BJ (cell line): ENCODE results near the gene RTBDN. TPM values are rescaled to one million over a fixed set of nuclear protein-coding genes. Genes with fewer than 3 reads are reported as not detected.
A peak's percentile ranks its signal among the peaks of the same experiment; 100 is the strongest.

Source experiments
- CTCF ChIA-PET: fragments of 350-600 bp; formaldehyde crosslinking; extraction: SDS; loops from one replicate; lab custom pipeline; 2021; ENCODE audit warnings: antibody characterized with exemption, inconsistent platforms; lab: Yijun Ruan, JAX
- POLR2A ChIA-PET: fragments of 300-600 bp; sonication (Branson Sonifier 250); formaldehyde crosslinking; extraction: SDS; loops from one replicate; lab custom pipeline; 2021; ENCODE audit warnings: antibody characterized with exemption; lab: Charles Lee
- DNase-seq: peaks from one replicate; pipeline ENCODE4 v3.0.0-alpha.2; 2011; ENCODE audit warnings: low read depth
- H3K27me3 ChIP-seq: 2 replicates; pipeline ENCODE4 v1.6.0; 2011; ENCODE audit warnings: low read length; ENCODE audit not compliant: control insufficient read depth, insufficient read depth
- H3K36me3 ChIP-seq: 2 replicates; pipeline ENCODE4 v1.5.1; 2011; ENCODE audit warnings: low read length; ENCODE audit not compliant: control insufficient read depth, insufficient read depth
- H3K4me3 ChIP-seq: 2 replicates; pipeline ENCODE4 v1.5.1; 2011; ENCODE audit warnings: low read depth, mild to moderate bottlenecking, control low read depth, low read length
- polyA minus RNA-seq: library from RNA; depleted of rRNA, polyadenylated mRNA; stranded (reverse); fragments of >200 nt; gene quantifications from 2 replicates; pipeline ENCODE4 v1.2.3, GENCODE V29; 2011; rRNA and poly(A)+ RNA removed
- polyA plus RNA-seq: library from polyadenylated mRNA; depleted of rRNA; stranded (reverse); fragments of >200 nt; gene quantifications from 2 replicates; pipeline ENCODE4 v1.2.3, GENCODE V29; 2011; rRNA removed
- TF ChIP-seq, protein P1 (sequence below): IDR thresholded peaks from 2 replicates; pipeline ENCODE4 v1.5.1; 2011; ENCODE audit warnings: low read depth, mild to moderate bottlenecking, control low read depth, inconsistent platforms, low read length, moderate library complexity; ENCODE audit not compliant: insufficient read depth

Gene RTBDN
- 0.31 TPM in 1 of 2 replicates, not detected in the other for polyA plus RNA-seq
- not detected in 2 replicates for polyA minus RNA-seq

GRCh38 chr19:12834566-12834943, at the start of gene RTBDN:
Gene RTBDN, minus strand, starts transcription at chr19:12834579. Its CDS starts 4,600 bp downstream, at chr19:12829979.
- H3K4me3 ChIP-seq, result peak within 1 kb of the TSS; percentile 44
- ChIA-PET POLR2A (no interaction called here), CTCF (interaction anchor here (1.1 to 2.6 kb wide), 6 partner anchors 13 to 77 kb away, joined by 3 to 15 read pairs (median 5); no protein-coding TSS in a partner anchor)

GRCh38 chr19:12882589-12882988, 48.2 kb upstream of the RTBDN start:
- CTCF ChIA-PET, result interaction anchor here (1.3 to 1.7 kb wide), 2 partner anchors 10 to 35 kb away, joined by 5 to 6 read pairs; no protein-coding TSS in a partner anchor
- Histone ChIP-seq H3K36me3 (peaks cover 4% of the 10 kb centered on the region; the same call in 1 of the 2 replicates), H3K4me3 (no peak overlapping the region), H3K27me3 (peaks cover 7% of the 10 kb centered on the region)
- POLR2A ChIA-PET, result no interaction called here
- DNase-seq, result no peak
- TF ChIP-seq, protein P1, sequence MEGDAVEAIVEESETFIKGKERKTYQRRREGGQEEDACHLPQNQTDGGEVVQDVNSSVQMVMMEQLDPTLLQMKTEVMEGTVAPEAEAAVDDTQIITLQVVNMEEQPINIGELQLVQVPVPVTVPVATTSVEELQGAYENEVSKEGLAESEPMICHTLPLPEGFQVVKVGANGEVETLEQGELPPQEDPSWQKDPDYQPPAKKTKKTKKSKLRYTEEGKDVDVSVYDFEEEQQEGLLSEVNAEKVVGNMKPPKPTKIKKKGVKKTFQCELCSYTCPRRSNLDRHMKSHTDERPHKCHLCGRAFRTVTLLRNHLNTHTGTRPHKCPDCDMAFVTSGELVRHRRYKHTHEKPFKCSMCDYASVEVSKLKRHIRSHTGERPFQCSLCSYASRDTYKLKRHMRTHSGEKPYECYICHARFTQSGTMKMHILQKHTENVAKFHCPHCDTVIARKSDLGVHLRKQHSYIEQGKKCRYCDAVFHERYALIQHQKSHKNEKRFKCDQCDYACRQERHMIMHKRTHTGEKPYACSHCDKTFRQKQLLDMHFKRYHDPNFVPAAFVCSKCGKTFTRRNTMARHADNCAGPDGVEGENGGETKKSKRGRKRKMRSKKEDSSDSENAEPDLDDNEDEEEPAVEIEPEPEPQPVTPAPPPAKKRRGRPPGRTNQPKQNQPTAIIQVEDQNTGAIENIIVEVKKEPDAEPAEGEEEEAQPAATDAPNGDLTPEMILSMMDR, result no peak

More at GRCh38 chr19:12834566-12834943, at the start of gene RTBDN:
- TF ChIP-seq, protein P1, result no peak
- Histone ChIP-seq H3K27me3 (peaks cover 46% of the 10 kb centered on the region), H3K36me3 (no peaks in the 10 kb centered on the region)
- DNase-seq, result no peak

GRCh38 chr19:12881172-12881808, 46.9 kb upstream of the RTBDN start, which contains the start of gene DNASE2:
Gene DNASE2, minus strand, starts transcription at chr19:12881449. Its CDS starts 74 bp downstream, at chr19:12881375.
- ChIA-PET CTCF (interaction anchor here (0.9 to 1.3 kb wide), 3 partner anchors 84 to 121 kb away, joined by 4 to 5 read pairs (median 4); no protein-coding TSS in a partner anchor), POLR2A (interaction anchor here (0.6 kb wide), 1 partner anchor 10 kb away, joined by 11 read pairs; no protein-coding TSS in a partner anchor)
- peak within 1 kb of the TSS; percentile 61 for H3K4me3 ChIP-seq
- peak; percentile 72 for DNase-seq
- TF ChIP-seq, protein P1, result no peak
- peaks cover 4% of the 10 kb centered on the region; the same call in 1 of the 2 replicates for H3K36me3 ChIP-seq
- H3K27me3 ChIP-seq, result peaks cover 4% of the 10 kb centered on the region

DNA sequence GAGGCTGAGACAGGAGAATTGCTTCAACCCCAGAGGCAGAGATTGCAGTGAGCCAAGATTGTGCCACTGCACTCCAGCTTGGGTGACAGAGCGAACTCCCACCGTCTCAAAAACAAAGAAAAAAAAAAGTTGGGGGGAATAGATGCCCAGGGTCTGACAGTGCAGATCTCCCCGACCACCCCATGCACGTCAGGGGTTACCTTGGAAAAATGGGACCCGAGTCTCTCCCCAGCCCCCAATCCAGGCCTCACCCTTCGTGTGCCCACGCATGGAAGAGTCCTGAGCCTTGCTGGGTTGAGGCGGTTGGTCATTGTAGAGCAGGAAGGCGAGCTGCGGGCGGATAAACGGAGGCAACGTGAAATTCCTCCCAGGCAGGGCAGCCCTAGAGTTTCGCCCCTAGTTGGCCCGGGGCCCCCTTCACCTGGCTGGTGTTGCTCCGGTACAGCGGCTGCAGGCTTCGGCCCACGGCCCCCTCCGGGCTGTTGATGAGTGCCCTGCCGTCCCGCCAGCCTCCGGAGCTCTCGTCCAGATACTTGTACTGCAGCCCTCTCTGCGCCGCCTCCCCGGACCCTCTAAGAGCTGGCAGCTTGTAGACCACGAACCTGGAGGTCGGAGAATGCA, 46.3 kb upstream of the RTBDN start:
- ChIA-PET POLR2A (interaction anchor here (0.7 kb wide), 1 partner anchor 16 kb away, joined by 14 read pairs; no protein-coding TSS in a partner anchor), CTCF (interaction anchor here (0.9 to 1.3 kb wide), 4 partner anchors 34 to 120 kb away, joined by 4 to 5 read pairs (median 4); no protein-coding TSS in a partner anchor)
- Histone ChIP-seq H3K36me3 (peaks cover 4% of the 10 kb centered on the region; the same call in 1 of the 2 replicates), H3K4me3 (peak overlapping the region; percentile 61), H3K27me3 (peaks cover 4% of the 10 kb centered on the region)
- TF ChIP-seq, protein P1, result no peak
- DNase-seq, result no peak
